ENCODE data around the gene JUND. TPM values are rescaled to one million over a fixed set of nuclear protein-coding genes. Genes with fewer than 3 reads are reported as not detected.

JUND gene
- total RNA-seq, 1 donor from 2014 or later, result 266 TPM

DNA sequence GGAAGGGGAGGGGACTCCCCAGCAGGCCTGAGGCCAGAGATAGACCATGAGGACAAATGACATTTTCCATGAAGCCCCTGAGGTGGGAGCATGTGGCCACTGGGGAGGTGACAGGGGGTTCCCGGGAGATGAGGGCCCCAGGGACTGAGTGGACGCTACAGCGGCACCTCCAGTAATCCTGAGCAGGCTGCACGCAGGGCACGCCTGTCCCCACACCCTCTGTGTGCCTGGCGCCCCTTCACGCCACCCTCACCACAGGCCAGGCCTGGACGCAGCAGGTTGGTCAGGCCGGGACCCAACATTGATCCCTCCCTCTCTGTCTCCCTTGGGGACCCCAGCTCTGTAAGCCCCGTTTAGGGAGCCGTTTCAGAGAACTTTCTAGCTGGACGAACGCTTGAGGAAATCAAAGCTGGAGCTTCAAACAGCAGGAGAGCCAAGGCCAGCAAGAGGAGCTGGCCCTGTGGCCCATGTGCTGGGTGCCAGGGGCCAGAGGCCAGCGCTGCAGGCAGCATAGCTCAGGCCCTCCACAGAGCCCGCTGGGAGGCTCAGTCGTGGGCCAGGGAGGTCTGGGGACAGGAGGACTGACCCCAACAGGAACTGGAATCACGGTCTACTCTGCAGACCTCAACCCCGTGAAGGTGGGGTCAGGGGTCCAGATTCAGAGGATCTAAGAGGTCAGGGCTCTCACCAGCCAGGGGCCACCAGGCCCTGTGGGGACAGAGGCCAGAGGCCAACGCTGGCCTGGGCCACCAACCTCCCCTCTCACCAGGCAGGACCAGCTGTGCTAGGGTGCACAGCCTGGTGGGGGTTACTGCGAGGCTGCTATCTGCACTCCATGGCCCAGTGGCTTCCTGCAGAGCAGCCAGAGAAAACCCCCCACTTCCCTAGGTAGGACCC is 26.9 kb upstream of the JUND start:
- no peak overlapping the region for H3K4me3 ChIP-seq (ENCODE audit: low read depth, low read length)
- TF ChIP-seq, protein P1, sequence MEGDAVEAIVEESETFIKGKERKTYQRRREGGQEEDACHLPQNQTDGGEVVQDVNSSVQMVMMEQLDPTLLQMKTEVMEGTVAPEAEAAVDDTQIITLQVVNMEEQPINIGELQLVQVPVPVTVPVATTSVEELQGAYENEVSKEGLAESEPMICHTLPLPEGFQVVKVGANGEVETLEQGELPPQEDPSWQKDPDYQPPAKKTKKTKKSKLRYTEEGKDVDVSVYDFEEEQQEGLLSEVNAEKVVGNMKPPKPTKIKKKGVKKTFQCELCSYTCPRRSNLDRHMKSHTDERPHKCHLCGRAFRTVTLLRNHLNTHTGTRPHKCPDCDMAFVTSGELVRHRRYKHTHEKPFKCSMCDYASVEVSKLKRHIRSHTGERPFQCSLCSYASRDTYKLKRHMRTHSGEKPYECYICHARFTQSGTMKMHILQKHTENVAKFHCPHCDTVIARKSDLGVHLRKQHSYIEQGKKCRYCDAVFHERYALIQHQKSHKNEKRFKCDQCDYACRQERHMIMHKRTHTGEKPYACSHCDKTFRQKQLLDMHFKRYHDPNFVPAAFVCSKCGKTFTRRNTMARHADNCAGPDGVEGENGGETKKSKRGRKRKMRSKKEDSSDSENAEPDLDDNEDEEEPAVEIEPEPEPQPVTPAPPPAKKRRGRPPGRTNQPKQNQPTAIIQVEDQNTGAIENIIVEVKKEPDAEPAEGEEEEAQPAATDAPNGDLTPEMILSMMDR (conservative IDR thresholded peaks at IDR 0.05; ENCODE audit: low read depth, low read length), result no peak
- DNase-seq (ENCODE audit: low read depth), result no peak

DNA sequence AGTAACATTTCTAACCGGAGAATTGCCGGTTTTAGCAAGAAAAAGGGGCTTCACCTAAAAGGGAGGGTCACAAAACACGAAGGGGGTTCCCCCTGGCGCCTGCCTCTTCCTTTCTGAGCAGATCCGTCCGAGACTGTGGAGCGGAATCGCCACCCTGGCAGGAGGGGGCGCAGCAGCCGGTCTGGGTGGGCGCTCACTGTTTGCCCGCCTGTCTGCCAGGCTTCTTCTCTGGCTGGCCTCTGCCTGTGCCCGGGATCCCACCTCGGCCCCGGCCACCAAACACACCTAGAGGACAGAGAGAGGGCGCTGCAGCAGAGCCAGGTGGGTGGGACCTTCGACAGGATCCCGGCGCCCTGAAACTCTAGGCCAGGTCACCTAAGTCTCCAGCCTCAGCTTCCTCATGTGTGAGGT is 25.9 kb upstream of the JUND start:
- TF ChIP-seq, protein P1 (conservative IDR thresholded peaks at IDR 0.05; ENCODE audit: low read depth, low read length), result no peak

DNA sequence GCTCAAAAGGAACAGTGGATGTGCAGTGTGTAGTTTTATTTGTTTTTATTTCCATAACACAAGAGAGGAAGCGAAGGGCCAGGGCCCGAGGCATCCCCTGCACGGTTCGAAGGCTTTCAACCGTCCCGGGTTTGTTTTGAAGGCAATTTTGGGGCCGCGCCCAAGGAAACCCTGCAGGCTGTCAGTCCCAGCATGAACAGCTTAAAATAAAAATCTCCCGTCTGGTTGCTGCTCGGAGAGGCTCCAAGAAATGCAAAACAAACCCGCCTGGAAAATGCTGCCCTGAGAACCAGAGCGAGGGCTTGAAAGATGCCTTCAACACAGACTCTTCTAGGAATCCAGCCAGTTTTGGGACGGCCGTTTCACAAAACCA is 25.5 kb upstream of the JUND start:
- no peak for DNase-seq (ENCODE audit: low read depth)
- TF ChIP-seq, protein P1 (conservative IDR thresholded peaks at IDR 0.05; ENCODE audit: low read depth, low read length), result no peak
- no peak overlapping the region for H3K4me3 ChIP-seq (ENCODE audit: low read depth, low read length)

More for the DNA sequence above, 25.9 kb upstream of the JUND start:
- no peak overlapping the region for H3K4me3 ChIP-seq (ENCODE audit: low read depth, low read length)
- DNase-seq (ENCODE audit: low read depth), result no peak

DNA sequence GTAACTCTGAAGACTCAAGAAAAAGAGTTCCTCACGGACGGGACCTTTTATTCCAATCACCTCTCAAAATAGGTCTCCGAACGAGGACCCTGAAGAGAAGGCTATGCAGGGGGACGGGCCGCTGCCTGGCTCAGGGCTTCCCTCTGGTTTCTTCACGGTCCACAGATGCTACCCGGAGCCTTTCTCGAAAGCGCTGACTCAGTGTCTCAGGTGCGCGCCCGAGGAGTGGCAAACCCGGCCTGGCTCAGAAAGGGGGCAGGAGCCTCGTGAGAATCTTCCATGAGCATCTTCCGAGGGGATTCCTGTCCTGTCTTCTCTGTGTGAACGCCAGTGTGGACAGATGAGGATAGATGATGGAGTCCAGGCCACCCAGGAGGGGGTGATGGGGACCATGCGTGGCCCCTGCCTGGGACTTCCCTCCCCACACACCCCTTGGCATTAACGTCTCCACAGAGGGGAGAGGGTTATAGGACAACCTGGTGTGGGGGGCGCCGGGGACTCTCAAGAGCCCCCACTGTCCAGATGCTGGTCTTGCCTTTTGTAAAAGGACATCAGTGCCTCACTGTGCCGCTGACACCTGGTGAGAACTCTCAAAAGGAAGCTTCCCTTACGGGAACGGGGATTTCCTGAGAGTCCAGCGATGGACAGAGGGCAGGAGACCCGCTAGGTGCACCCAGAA is 24.9 kb upstream of the JUND start:
- no peak overlapping the region for H3K4me3 ChIP-seq (ENCODE audit: low read depth, low read length)
- TF ChIP-seq, protein P1 (conservative IDR thresholded peaks at IDR 0.05; ENCODE audit: low read depth, low read length), result no peak
- no peak for DNase-seq (ENCODE audit: low read depth)

DNA sequence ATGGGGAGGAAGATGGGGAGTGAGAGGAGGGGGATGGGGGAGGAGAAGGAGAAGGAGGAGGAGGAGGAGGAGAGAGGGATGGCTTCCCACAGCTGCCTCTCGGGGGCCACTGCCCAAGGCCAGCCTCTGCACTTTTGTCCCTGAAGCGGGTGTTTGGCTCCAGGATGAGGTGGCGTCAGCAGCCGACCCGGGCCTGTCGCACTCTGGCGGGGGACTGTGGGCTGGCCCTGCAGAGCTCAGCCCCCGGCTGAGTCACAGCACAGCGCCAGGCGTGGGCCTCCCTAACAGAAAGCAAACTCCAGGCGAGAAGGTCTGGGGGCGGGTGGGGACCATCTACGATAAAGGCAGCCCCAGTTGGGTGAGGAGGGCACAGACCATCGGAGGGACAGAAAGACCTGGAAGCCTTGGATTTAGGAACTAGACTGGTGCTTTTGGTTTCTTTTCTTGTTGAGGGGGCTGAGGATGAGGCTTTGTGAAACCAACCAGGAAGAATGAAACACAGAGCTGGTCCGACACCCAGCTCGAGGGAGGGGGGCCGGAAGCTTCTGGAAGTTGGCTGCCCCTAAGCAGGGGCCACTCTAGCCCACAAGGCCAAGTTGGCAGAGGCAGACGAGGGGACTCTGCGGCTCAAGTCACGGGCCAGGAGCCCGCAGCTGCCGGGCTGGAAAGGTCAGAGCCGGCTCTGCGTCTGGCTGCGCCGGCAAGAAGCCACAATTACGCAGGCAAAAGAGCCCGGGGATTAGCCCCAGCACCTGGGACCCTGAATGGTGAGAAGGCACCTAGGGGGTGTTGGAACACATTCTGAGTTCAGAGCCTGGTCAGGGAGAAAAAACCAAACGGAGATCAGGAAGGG is 23.3 kb upstream of the JUND start:
- no peak for DNase-seq (ENCODE audit: low read depth)
- peak overlapping the region; percentile 35 for H3K4me3 ChIP-seq (ENCODE audit: low read depth, low read length)
- TF ChIP-seq, protein P1 (conservative IDR thresholded peaks at IDR 0.05; ENCODE audit: low read depth, low read length), result no peak

DNA sequence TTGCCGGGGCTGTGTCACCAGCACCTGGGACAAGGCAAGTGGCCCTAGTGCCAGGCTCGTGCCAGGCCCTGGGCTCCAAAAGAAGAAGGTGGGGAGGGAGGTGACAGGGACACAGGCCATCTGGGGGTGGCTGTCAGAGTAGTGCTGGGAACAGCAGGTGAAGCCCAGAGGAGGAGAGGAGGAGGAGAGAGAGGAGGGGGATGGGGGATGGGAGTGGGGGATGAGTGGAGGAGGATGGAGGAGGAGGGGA is 22.7 kb upstream of the JUND start:
- no peak overlapping the region for H3K4me3 ChIP-seq (ENCODE audit: low read depth, low read length)
- DNase-seq (ENCODE audit: low read depth), result no peak
- TF ChIP-seq, protein P1 (conservative IDR thresholded peaks at IDR 0.05; ENCODE audit: low read depth, low read length), result no peak

Measured in epithelial cell of proximal tubule (primary cell).